Measurements from ENCODE around the gene MED13L. TPM values are rescaled to one million over a fixed set of nuclear protein-coding genes. Genes with fewer than 3 reads are reported as not detected.

The MED13L gene
- total and polyA plus RNA-seq, 4 donors: 7.9 to 94.0 (median 37.7) TPM

GRCh38 chr12:115944392-115944742, 333.1 kb downstream of the MED13L start:
- H3K9ac ChIP-seq (ENCODE audit: low read depth in 1 of 2, low read length in 2 of 2): no peak overlapping the region
- H3K4me1 ChIP-seq (ENCODE audit: control insufficient read depth in 4 of 4, insufficient read depth in 4 of 4, low read length in 3 of 4): peaks cover 2 to 23% (median 15%) of the 10 kb centered on the region in 4 donors
- H3K27me3 ChIP-seq (ENCODE audit: control insufficient read depth in 4 of 4, insufficient read depth in 4 of 4, low read length in 3 of 4): no peaks in the 10 kb centered on the region
- H3K9me3 ChIP-seq (ENCODE audit: control insufficient read depth in 4 of 4, low read length in 3 of 4): no peaks in the 10 kb centered on the region
- WGBS: 95% methylated on average over 8 of the region's 8 CpGs
- TF ChIP-seq NR2F2 (IDR thresholded peaks at IDR 0.05) (no peak), FOXA2 (IDR thresholded peaks at IDR 0.05) (no peak), YY1 (IDR thresholded peaks at IDR 0.05) (no peak), TAF1 (conservative IDR thresholded peaks at IDR 0.05) (no peak), GABPA (IDR thresholded peaks at IDR 0.05 in 1 of 2, conservative IDR thresholded peaks at IDR 0.05 in 1 of 2) (no peak), FOXA1 (IDR thresholded peaks at IDR 0.05) (no peak), RAD21 (IDR thresholded peaks at IDR 0.05) (no peak), CTCF (IDR thresholded peaks at IDR 0.05; ENCODE audit: low read depth, low read length, missing input control) (no peak), REST (IDR thresholded peaks at IDR 0.05) (no peak), MAX (IDR thresholded peaks at IDR 0.05) (no peak), EGR1 (IDR thresholded peaks at IDR 0.05; ENCODE audit: low read depth in 2 of 2) (no peak), HNF4A (conservative IDR thresholded peaks at IDR 0.05) (no peak), SP1 (IDR thresholded peaks at IDR 0.05) (no peak), RXRA (IDR thresholded peaks at IDR 0.05) (no peak), JUND (IDR thresholded peaks at IDR 0.05) (no peak), ZBTB33 (IDR thresholded peaks at IDR 0.05) (no peak), ATF3 (IDR thresholded peaks at IDR 0.05) (no peak), HNF4G (IDR thresholded peaks at IDR 0.05) (no peak)
- H3K4me3 ChIP-seq (ENCODE audit: low read depth in 1 of 3, low read length in 3 of 3): no peak overlapping the region
- no peaks in the 10 kb centered on the region for H3K36me3 ChIP-seq (ENCODE audit: control insufficient read depth in 4 of 4, insufficient read depth in 3 of 4, low read depth in 1 of 4, low read length in 3 of 4)
- DNase-seq (ENCODE audit: low spot score): no peak
- peak overlapping the region; percentile 48 to 51 for H3K27ac ChIP-seq (ENCODE audit: low read depth in 1 of 2, low read length in 2 of 2)
